Stimulated activated CD4-positive, alpha-beta T cell treated with anti-CD3 and anti-CD28 coated beads, Interleukin-12 subunit alpha, Interleukin-12 subunit beta, amount 100 ng/mL, for 24 hours (primary cell): ENCODE measurements around the gene EDEM3.
"Not testable (repeated sequence)": the region's sequence is repeated elsewhere in the genome, so short reads cannot be mapped to it uniquely, and the experiment has no call there.

ENCODE experiments used
- DNase-seq, 2 experiments: peaks; one replicate each; pipeline ENCODE4 v3.0.0-alpha.2; 2020; ENCODE audit warnings: low read depth in 2 of 2

Gene EDEM3

DNA sequence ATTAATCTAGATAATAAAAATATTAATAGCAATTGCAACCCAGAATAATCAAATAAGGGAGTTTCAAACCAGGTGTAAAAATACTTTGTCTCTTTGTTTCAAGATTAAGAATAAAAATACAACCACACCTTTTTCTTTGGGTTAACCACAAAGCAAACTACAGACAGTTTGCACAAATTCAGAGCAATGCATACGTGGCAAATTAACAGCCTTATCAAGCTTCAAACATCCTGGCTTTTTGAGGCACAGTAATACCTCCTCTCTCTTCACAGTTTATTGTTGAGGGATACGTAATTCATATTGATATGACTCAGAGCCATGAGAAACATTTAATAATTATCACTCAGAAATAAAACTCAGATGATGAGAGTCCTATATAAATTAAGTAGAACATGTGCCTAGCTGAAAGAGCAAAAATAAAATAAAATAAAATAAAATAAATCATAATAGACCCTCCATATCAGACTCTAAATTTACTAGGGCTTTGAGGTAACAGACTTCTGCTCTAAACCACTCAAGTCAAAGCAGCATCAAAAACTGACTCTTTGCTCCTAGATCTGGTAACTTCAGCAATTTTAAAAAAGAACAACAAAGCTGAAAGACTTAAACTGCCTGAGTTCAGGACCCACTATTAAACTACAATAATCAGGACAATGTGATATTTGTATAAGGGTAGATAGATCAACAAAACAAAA lies 11.4 kb downstream of the EDEM3 start:
- DNase-seq: no peak

DNA sequence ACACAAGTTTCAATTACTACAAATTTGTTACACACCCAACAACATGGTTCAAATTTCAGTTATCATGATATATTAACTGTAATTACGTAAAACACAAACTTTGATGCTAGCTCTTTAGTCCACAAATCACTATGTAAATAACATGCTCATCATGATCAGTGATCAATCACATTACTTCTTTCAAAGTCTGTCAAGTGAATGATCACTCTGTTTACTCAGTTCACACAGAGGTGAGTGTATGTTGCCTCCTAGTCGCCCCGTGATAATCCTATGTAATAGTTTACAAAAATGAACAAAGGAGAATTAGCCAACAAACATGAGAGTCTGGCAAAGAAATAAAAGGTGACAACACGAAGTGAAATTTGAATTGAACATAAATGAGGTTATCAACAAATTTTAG lies 14.3 kb downstream of the EDEM3 start:
- DNase-seq: no peak

DNA sequence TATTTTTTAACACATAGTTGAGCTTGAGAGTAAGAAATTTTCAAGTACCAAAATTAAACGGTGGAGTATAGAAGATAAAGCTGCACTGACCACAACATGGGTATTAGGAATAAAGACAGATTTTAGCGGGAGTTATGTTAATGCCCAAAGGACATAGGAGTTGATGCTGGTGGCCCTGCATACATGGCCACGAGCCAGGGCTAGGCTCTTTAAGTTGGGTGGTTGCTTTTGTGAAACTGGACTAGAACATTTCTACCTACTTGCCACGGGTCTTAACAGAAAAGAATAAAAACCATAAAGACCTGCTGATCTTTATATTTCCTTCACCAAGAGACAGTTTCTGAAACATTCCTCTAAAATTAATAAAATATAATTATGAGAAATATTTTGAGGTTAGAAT lies 14.9 kb downstream of the EDEM3 start:
- DNase-seq: no peak

DNA sequence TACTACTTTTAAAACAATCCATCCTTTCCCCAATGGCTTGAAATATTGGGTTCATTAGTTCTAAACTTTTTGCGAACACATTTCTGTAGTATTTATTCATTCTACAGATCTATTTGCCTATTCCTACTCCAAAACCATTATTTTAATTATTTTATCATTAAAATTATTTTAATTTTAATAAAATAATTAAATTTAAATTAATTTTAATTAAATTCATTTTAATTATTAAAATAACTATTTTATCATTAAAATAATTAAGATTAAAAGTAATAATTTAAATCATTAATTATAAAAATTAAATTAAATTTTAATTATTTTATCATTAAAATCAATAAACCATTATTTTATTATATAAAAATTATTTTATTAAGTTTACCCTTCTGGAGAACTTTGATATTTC lies 15.6 kb downstream of the EDEM3 start:
- DNase-seq: no peak

DNA sequence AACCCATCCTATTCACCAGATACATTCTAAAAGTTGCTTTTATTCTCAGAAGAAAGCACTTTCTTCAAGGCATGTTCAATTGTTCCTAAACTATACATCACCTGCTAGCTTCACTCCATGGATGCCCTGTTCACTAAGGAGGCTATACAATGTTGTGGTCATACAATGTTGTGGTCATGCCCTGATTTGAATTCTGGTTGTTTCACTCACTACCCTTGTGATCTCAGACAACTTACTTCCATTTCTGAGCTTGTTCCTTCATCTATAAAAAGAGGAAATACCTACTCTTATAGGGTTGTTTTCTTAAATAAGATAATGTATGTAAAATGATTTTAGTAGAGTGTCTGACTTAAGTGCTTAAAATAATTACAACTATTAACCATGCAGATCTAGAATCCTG lies 19.7 kb downstream of the EDEM3 start:
- DNase-seq: no peak

DNA sequence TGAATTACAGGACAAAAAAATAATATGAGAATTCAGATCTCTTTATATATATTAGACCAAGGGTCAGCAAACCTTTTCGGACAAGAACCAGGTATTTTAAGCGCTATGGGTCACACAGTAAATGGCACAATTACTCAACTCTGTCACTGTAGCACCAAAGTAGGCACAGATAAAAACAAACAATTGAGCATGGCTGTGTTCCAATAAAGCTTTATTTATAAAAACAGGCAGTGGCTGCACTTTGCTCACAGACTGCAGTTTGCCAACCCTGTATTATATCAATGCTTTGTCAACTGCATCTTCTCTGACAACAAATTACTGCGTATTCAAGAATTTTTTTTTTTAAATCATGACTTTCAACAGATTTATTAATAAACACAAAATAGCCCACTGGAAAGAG lies 29.8 kb downstream of the EDEM3 start:
- DNase-seq: no peak

DNA sequence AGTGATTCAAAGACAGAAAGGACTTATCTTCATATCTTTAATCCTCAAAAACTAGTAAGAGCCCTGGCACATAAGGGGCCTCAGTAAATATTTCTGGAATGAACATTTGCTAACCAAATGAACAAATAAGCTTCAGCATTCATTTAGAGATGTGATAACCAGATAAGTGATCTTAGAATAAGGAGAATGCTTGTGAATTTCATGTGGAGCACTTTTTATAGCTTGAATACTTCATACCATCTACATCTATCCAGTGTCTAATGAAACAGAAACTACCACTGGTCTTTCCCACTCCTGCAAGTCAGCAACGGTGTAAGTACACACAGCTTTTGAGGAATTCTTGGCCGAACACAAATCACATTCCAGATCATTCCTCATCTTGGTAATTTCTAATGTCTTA lies 38.5 kb downstream of the EDEM3 start:
- no peak for DNase-seq

DNA sequence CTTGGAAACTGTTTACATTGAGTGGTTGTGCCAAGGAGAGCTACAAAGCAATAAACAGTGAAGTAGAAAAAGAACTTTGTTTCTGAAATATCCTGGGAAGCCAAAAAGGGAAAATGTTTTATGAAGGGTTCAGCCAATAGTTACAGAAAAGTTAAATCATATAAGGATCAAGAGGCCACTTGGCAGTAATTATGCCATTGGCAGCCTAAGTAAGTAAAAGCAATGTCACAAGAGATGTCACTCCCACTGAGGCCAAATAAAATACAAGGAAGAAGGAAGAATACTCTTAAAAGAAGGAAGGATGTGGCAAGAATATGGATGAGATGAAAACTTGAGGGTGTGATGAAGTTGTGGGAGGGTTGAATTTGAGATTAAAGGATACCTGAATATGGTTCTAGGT lies 45.2 kb downstream of the EDEM3 start:
- DNase-seq: no peak

DNA sequence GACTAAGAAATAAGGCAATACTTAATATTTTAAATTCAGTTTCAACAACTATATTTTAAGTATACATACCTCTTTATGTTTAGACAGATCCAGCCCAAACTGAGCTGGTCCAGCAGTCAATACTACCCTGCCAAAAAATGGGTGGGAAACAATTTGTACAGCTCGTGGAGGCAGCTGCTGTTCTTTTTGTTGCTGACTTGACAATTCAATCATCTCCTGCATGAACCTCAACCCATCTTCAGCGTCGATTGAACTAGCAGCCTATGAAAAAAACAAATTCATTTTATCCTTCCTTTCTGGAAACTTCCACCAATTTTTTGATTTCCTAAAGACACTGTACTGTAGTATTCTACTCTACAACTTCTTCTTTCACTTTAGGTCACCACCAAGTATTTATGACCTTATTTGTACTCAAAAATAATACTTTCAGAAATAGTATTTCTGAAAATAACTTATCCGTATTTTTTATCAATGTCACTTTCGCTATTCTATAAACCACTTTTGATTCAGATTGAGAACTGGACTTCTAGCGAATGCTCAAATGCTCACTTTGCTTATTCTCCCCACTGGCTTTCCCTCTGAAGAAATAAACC lies 46.5 kb downstream of the EDEM3 start:
- no peak for DNase-seq

DNA sequence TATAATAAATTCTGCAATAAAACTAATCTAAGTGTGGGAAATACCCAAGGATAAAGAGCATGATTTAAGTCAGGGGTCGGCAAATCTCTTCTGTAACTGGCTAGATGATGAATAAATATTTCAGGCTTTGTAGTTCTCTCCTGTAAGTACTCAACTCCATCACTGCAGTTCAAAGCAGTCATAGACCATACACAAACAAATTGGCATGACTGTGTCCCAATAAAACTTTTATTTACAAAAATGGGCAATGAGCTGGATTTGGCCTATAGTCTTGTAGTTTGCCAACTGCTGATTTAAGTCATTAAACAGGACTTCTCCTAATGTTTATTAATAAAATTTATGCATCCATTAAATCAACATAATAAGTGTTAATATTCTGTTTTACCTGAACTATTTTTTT lies 49.4 kb downstream of the EDEM3 start:
- no peak for DNase-seq

DNA sequence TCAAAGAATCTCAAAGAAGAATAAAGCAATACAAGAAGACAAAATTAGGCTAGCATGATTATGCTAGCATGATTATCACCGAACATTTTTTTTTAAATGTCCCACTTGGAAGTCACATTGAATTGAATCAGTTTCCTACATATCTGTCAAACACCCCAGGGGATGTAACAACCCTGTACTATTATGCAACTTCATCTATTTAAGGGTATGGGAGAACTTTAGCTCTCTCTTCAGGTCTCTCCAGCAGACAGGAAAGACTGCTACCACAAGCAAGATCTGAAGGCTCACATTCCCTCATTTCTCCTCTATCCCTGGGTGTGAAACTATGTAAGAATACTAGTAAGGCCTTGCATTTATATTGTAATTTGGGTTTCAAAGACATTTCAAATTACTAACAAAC lies 52.8 kb downstream of the EDEM3 start:
- DNase-seq: no peak

DNA sequence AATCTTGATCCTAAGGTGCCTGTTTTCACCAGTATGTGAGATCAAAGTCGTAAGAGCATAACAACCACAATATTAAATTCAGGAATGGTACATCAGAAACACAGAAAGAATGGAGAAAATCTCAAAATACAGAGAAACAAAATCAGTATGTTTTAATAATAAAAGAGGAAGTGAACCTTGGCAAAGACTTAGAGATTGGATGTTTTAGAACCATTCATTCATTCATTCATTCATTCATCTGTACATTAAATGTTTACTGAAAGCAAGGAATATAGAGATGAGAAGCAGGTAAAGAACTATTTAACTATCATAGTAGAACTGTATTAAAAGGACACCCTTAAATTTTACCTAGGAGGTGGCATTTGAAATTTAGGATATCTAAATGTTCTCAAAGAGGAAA lies 55.7 kb downstream of the EDEM3 start:
- DNase-seq: no peak

DNA sequence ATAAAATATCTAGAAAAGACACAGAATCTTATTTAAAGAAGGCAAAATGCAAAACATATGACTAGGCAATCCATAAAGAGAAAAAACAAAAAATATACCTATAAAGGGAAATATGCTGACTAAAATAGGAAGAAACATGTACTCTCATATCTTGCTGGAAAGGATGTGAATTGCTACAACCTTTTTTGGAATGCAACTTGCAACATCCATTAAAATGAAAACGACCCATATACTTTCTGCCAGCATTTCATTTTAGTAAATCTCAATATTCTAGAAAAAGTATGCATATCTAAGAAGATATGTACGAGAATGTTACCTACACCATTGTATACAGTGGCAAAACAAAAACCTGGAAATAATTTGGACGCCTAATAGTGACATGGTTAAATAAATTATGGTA lies 56.6 kb downstream of the EDEM3 start:
- DNase-seq: no peak

DNA sequence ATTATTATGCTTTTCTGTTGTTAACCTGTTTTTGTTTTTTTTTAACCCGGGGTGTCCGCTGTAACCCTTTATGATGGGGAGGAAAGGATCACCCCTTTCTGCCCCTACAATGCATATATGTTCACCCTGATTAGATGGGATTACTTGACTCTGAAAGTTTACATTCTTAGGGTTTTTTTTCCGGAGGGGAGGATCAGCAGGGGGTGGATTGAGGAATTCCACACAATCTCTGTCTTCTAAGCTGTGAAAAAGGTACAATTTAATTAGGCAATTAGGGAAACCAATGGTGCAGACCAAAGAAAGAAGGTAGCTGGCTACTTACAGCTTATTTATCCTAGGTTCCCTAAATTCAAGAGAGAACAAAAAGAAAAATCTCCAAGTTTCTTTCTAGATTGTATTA lies 58.3 kb downstream of the EDEM3 start:
- no peak for DNase-seq

DNA sequence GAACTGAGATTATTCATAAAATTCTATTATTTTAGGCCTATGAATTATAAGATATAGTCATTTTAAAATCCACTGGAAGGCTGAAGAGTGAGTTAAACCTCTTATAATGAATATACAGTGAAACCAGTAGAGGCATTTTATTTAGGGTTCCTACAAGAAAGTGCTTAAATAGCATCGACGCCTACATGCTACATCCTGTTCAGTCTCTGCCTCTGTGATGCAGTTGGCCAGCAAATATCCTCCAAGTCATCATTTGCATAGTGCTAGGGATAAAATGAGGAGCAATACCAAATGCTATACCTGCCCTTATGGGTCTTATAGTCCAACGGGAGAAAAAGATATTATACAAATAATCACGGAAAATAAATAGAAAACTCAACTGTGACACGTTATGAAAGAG lies 59.6 kb downstream of the EDEM3 start:
- DNase-seq: no peak

DNA sequence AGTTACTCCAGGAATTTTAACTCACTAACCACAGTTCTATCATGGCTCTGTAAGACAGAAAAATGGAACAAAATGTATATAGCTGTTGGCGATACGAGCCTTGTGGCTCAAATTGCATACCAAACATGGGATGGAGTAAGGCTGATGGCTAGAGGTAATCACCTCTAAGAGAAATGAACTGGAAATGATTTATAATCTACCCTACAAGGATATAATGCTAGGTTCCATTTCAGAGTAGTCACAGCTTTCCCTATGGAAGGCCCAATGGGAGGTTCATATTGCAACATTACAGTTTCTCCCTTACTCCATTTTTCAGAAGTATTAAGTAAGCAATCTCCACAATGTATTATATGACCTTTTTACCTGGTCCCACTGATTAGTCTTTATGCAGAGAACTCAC lies 61.6 kb downstream of the EDEM3 start:
- DNase-seq: no peak

DNA sequence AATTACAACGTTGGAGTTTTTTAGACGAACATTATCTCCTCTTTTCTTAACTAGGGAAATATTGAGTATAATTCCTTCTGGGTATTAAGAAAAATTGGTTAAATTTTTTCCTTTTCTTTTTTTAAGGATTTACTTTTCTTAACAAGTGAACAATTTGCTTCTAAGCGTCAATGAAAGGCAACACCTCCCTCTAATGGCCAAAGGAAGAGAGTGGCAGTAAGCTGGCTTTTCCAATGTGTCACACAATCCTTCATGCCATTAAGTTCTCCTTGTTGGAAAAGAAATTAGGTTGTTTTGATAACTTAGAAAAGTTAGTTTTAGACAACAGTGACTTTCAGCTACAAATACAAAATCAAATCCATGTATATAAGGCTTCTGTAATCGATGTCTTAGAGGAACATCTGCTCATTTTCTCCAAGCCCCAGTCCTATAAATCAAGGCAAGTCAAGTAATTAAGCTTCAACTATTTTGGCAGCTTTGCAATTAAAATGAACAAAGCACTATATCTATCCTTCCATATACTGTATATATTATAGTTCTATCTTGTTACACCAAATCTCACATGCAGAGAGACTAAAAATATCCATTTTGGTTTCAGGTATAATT lies 62.8 kb downstream of the EDEM3 start:
- no peak for DNase-seq

DNA sequence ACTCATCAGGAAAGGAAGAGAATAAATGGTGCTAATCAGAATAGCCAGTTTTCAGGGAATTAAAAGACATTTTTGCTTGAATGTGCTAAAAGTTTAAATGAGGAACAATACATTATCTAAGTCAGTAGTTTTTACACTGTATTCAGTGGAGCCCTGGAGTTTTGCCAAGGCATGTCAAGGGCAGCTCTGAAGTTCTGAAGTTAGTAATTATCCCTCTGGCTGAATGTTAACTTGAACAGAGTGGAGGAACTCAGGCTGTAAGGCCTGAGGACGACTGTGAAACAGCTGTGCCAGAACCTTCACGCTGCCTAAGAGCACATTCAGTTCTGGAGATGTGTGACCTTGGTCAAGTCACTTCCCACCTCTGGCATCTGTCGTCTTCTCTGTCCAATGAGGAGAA lies 68.1 kb downstream of the EDEM3 start:
- DNase-seq: no peak

DNA sequence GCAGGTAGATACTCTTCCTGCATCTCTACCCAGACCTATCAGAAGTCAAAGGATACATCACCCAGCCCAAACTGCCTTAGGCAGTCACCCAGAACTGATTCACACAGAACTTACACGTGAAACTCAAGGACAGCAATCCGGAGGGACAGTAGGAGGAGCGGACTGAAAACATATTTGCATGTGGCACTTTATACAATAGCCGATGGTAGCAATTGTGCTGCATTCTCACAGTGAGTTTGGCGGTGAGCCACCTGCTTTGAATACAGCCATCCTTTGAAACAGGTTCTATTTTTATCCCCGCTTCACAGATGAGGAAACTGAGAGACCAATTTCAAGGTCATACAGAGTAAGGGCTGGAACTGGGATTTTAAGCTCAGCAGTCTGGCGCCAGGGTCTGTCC lies 69.5 kb downstream of the EDEM3 start:
- no peak for DNase-seq

DNA sequence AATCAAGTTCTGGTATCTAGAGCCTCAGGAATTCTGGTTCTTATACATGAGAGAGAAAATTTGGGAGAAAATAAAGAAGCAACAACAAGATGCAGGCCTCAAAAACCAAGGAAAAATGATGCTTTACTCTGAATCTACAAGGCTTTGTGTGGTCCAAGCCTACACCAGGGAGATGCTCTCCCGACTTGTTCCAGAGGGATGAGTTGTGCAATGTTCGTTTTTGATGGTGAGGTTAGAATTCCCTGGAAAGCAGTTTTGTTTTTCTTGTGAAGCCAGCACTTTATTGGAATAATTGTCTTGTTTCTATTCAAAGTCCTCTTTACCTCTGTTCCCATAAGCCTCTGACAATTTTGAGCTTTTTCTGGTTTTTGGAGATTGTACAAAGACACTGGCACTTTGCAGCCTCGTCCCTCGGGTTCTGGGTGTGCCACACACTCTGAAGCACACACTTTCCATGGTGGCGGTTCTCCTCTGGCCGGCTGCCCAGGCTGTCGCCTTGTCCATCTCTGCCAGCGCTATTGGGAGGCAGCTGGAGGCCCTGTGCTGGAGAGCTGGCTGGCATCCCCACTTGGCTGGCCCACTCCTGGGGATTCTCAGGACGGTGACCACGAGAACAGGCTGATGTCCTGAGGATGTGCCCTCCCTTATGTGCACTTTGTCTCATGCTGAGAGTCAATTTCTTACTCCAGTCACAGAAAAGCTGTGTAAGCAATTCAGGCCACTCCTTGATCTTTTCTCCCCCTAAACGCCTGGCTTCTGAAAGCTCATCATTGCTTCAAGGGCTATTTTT lies 70.2 kb downstream of the EDEM3 start:
- no peak for DNase-seq

DNA sequence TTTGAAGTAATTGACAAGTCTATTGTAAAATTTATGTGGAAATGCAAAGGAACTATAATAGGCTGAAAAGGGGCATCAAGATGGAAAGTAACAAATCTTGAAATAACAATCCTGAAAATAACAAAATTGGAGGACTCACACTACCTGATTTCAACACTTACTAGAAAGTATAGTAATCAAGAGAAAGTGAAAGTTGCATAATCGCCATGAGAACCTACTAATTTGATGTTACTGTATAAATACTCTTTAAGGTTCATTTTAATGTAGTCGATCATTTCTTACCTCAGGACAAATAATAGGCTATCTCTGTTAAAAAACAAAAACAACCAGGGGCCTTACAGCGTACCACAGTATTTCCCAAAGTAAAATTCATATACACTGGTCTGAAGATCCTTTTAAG lies 71.7 kb downstream of the EDEM3 start:
- DNase-seq: no peak

DNA sequence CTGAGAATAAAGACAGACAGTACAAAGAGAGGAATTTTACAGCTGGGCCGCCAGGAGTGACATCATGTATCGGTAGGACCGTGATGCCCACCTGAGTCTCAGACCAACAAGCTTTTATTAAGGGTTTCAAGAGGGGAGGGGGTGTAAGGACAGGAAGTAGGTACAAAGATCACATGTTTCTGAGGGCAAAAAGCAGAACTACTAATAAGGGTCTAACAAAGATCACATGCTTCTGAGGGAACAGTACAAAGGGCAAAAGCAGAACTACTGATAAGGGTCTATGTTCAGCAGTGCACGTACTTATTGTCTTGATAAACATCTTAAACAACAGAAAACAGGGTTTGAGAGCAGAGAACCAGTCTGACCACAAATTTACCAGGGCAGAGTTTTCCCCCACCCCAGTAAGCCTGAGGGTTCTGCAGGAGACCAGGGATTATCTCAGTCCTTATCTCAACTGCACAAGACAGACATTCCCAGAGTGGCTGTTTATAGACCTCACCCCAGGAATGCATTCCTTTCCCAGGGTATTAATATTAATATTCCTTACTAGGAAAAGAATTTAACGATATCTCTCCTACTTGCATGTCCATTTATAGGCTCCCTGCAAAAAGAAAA lies 73.9 kb downstream of the EDEM3 start:
- not testable (repeated sequence) for DNase-seq
